K562 (cell line): ENCODE data around the gene UBAC2. TPM values are rescaled to one million over a fixed set of nuclear protein-coding genes. Genes with fewer than 3 reads are reported as not detected.

ENCODE experiments used
- ATAC-seq: fragments of 200-7000 bp; cut with Tn5 transposase; 3 replicates; pipeline ENCODE4 v1.9.1; 2020; ENCODE audit warnings: moderate library complexity
- BruUV-seq: library from RNA; stranded (reverse); fragments of 400-500 nt; replicated peaks from 2 replicates; lab custom pipeline; 2021; lab: Mats Ljungman, UMichigan
- CTCF ChIA-PET: fragments of 300-600 bp; formaldehyde crosslinking; extraction: SDS; loops from one replicate; lab custom pipeline; 2021; ENCODE audit warnings: low intra/inter-chr PET ratio; lab: Yijun Ruan, JAX
- POLR2A ChIA-PET: fragments of 300-600, 350-650 bp; sonication (Branson Sonifier 250); formaldehyde crosslinking; extraction: SDS; loops from one replicate; lab custom pipeline; 2021; ENCODE audit warnings: antibody characterized with exemption, inconsistent platforms; lab: Yijun Ruan, JAX
- DNase-seq, 4 experiments: peaks; one replicate each; pipeline versions ENCODE4 v3.0.0 to v3.0.0-alpha.2; 2011 to 2018; ENCODE audit warnings: low spot score in 3 of 4, mixed read lengths in 3 of 4; ENCODE audit errors: extremely low read depth in 1 of 4
- FAIRE-seq: peaks from 2 replicates; lab custom pipeline; 2011; peaks lifted over from hg19 to GRCh38; lab: Jason Lieb, UNC
- H2AFZ ChIP-seq: 2 replicates; pipeline ENCODE4 v1.6.0; 2011; ENCODE audit warnings: low read depth, low read length, control low read depth, inconsistent platforms
- H3K27ac ChIP-seq: fragments of 200-600 bp; 3 replicates; pipeline ENCODE4 v1.8.0; 2011; ENCODE audit warnings: low read depth, mild to moderate bottlenecking, control low read depth, inconsistent platforms, low read length, moderate library complexity, mixed read lengths; ENCODE audit errors: extremely low read depth
- H3K27me3 ChIP-seq, 2 experiments: fragments of 300-600 bp in 1 of 2; 2 replicates in 1 of 2; 3 replicates in 1 of 2; pipeline versions ENCODE4 v1.6.0 to v1.8.0; 2011; ENCODE audit warnings: inconsistent platforms in 2 of 2, low read length in 2 of 2, mild to moderate bottlenecking in 1 of 2, mixed read lengths in 1 of 2, moderate library complexity in 1 of 2; ENCODE audit not compliant: control insufficient read depth in 2 of 2, insufficient read depth in 2 of 2
- H3K36me3 ChIP-seq: fragments of 300-600 bp; 3 replicates; pipeline ENCODE4 v1.8.0; 2011; ENCODE audit warnings: mild to moderate bottlenecking, low read length, inconsistent platforms; ENCODE audit not compliant: control insufficient read depth, insufficient read depth
- H3K4me1 ChIP-seq, 2 experiments: fragments of 200-600 bp in 1 of 2; replicated peaks in 1 of 2; 2 replicates in 1 of 2; 3 replicates in 1 of 2; pipeline versions ENCODE4 v1.5.1 to v1.8.0; 2011; ENCODE audit warnings: inconsistent platforms in 2 of 2, low read length in 2 of 2, mild to moderate bottlenecking in 1 of 2, mixed read lengths in 1 of 2, moderate library complexity in 1 of 2; ENCODE audit not compliant: control insufficient read depth in 2 of 2, insufficient read depth in 2 of 2
- H3K4me2 ChIP-seq: 2 replicates; pipeline ENCODE4 v1.6.1; 2011; ENCODE audit warnings: low read length, control low read depth, inconsistent platforms, mixed read lengths; ENCODE audit not compliant: insufficient read depth
- H3K4me3 ChIP-seq: fragments of 200-600 bp; sonication (generic), shearing (Covaris generic); 2 replicates; pipeline ENCODE4 v1.5.1; 2016; ENCODE audit warnings: control low read depth, inconsistent platforms
- H3K79me2 ChIP-seq: fragments of 200-600 bp; 3 replicates; pipeline ENCODE4 v1.8.0; 2011; ENCODE audit warnings: low read length, inconsistent platforms; ENCODE audit not compliant: control insufficient read depth, insufficient read depth
- H3K9ac ChIP-seq, 2 experiments: 2 replicates each; pipeline versions ENCODE4 v1.6.0 to v1.6.1; 2011; ENCODE audit warnings: low read depth in 2 of 2, low read length in 2 of 2, control low read depth in 1 of 2, inconsistent platforms in 1 of 2, mild to moderate bottlenecking in 1 of 2, mixed read lengths in 1 of 2; ENCODE audit not compliant: insufficient read depth in 1 of 2
- H3K9me1 ChIP-seq: one replicate; pipeline ENCODE4 v1.6.0; 2011; ENCODE audit warnings: inconsistent platforms, mild to moderate bottlenecking, low read length, moderate library complexity; ENCODE audit not compliant: control insufficient read depth, insufficient read depth
- H3K9me3 ChIP-seq: replicated peaks from 2 replicates; pipeline ENCODE4 v1.5.1; 2011; ENCODE audit warnings: low read depth, low read length, inconsistent platforms; ENCODE audit not compliant: control insufficient read depth, insufficient read depth
- H4K20me1 ChIP-seq: replicated peaks from 2 replicates; pipeline ENCODE4 v1.6.1; 2011; ENCODE audit warnings: low read length, inconsistent platforms, mixed read lengths; ENCODE audit not compliant: control insufficient read depth, insufficient read depth
- ETV6 ChIP-seq, 3 experiments: fragments of 150-350 bp in 1 of 3; sonication (generic) in 1 of 3; formaldehyde crosslinking in 1 of 3; IDR thresholded peaks; 2 replicates each; pipeline versions ENCODE4 v1.6.1 to v1.8.0; 2014 to 2022; ENCODE audit warnings: borderline replicate concordance in 2 of 3, low read depth in 2 of 3, antibody characterized with exemption in 1 of 3, low read length in 1 of 3, mild to moderate bottlenecking in 1 of 3, missing genetic modification reagents in 1 of 3
- JUN ChIP-seq, 2 experiments: sonication (generic) in 1 of 2; formaldehyde crosslinking in 1 of 2; IDR thresholded peaks; 2 replicates each; pipeline versions ENCODE4 v1.6.1 to v1.8.0; 2012 to 2022; ENCODE audit warnings: borderline replicate concordance in 2 of 2, mild to moderate bottlenecking in 2 of 2, improper control_type of control experiment in 1 of 2, low read depth in 1 of 2, low read length in 1 of 2, missing genetic modification reagents in 1 of 2
- NR4A1 ChIP-seq, 2 experiments: fragments of 250-450 bp in 1 of 2; fragments of 450-650 bp in 1 of 2; sonication (Bioruptor Pico) in 1 of 2; IDR thresholded peaks; 2 replicates each; pipeline versions ENCODE4 v1.4.0 to v1.6.1; 2016 to 2020; ENCODE audit warnings: mild to moderate bottlenecking in 2 of 2, missing compliant biosample characterization in 1 of 2, missing genetic modification characterization in 1 of 2, moderate library complexity in 1 of 2
- SMC3 ChIP-seq: conservative IDR thresholded peaks from 2 replicates; pipeline ENCODE4 v1.6.1; 2011; ENCODE audit warnings: low read depth, low read length, improper control_type of control experiment; ENCODE audit not compliant: insufficient read depth
- ZNF408 ChIP-seq: fragments of 250-450 bp; sonication (Bioruptor Pico); IDR thresholded peaks from 2 replicates; pipeline ENCODE4 v1.4.0; 2020; ENCODE audit warnings: low read depth, mild to moderate bottlenecking, moderate library complexity
- ZNF431 ChIP-seq: sonication (generic); formaldehyde crosslinking; IDR thresholded peaks from 2 replicates; pipeline ENCODE4 v1.8.0; 2022; ENCODE audit warnings: mild to moderate bottlenecking, missing genetic modification reagents
- WGBS: fragments of 100-300 bp; shearing (Covaris generic); methylation state at CpG from one replicate; pipeline ENCODE4 v1.1.6; 2016; ENCODE audit warnings: low coverage, mixed read lengths; ENCODE audit not compliant: insufficient coverage; ENCODE audit errors: missing lambda C conversion rate; 5-methylcytosine and 5-hydroxymethylcytosine counted together
- in situ Hi-C: fragments of 300-500 bp; cut with MboI; formaldehyde crosslinking; loops from 4 replicates; pipeline ENCODE4 v1.15.0; 2018; ENCODE audit warnings: inconsistent platforms, mixed read lengths
- intact Hi-C: fragments of 100-400 bp; cut with micrococcal nuclease; formaldehyde crosslinking; loops from 2 replicates; pipeline ENCODE4 v1.14.2; 2022
- polyA plus RNA-seq, 8 experiments: library from polyadenylated mRNA; depleted of rRNA in 4 of 8; stranded (reverse) in 5 of 8; unstranded in 3 of 8; fragments of >200 nt; fragmentation: Nextera tagmentation in 2 of 8; fragmentation: Illumina TruSeq in 1 of 8; extraction: Ambion mirVana in 2 of 8; extraction: Trizol in 1 of 8; gene quantifications; 2 replicates each; pipeline versions ENCODE4 v1.2.1 to v1.2.3, GENCODE V29; 2011 to 2014; ENCODE audit warnings: inconsistent platforms in 1 of 8, missing spikeins in 1 of 8
- total RNA-seq, 7 experiments: library from RNA; depleted of rRNA in 6 of 7; stranded (reverse); fragments of >200 nt in 6 of 7; fragmentation: Illumina TruSeq in 2 of 7; extraction: Trizol in 2 of 7; gene quantifications; 2 replicates each; pipeline versions ENCODE4 v1.2.1 to v1.2.3, GENCODE V29; 2011 to 2021; ENCODE audit warnings: low replicate concordance in 1 of 7

The UBAC2 gene
- total and polyA plus RNA-seq, 9 of the 15 experiments (the other 6 are each of a cell fraction or from before 2014, with no cell fraction given): 6.0 to 84.1 (median 32.3) TPM

- TF ChIP-seq SMC3 (no peak), ZNF408 (CRISPR knock-in tag) (no peak), JUN (IDR thresholded peaks at IDR 0.05; ENCODE audit: borderline replicate concordance, low read depth, low read length) (no peak), JUN (CRISPR knock-in tag; IDR thresholded peaks at IDR 0.05; ENCODE audit: borderline replicate concordance) (no peak), ETV6 (IDR thresholded peaks at IDR 0.05; ENCODE audit: borderline replicate concordance in 1 of 2, low read depth in 2 of 2, low read length in 1 of 2) (no peak), ETV6 (CRISPR knock-in tag; IDR thresholded peaks at IDR 0.05; ENCODE audit: borderline replicate concordance) (no peak), NR4A1 (CRISPR knock-in tag; IDR thresholded peaks at IDR 0.05) (no peak), NR4A1 (tag; IDR thresholded peaks at IDR 0.05) (no peak), ZNF431 (CRISPR knock-in tag) (no peak)
- TF ChIP-seq, all 486 proteins: peak for 0
- in situ Hi-C loops (no loop called here), intact Hi-C loops (no loop called here)
- Histone ChIP-seq H3K79me2 (peaks cover 13% of the 10 kb centered on the region), H2AFZ (no peak overlapping the region), H3K36me3 (peaks cover 20% of the 10 kb centered on the region; the same call in 2 of the 3 replicates), H3K9me3 (no peaks in the 10 kb centered on the region), H4K20me1 (no peaks in the 10 kb centered on the region), H3K27ac (no peak overlapping the region), H3K4me2 (no peak overlapping the region), H3K4me1 (peaks cover 0 to 3% of the 10 kb centered on the region in 2 experiments; a peak in 2 of 5 replicates), H3K4me3 (no peak overlapping the region), H3K9me1 (no peaks in the 10 kb centered on the region), H3K9ac (no peak overlapping the region), H3K27me3 (no peaks in the 10 kb centered on the region)
- ATAC-seq (no peak), DNase-seq (no peak), FAIRE-seq (no peak)
- BruUV-seq: no TSS peak
- CTCF ChIA-PET: no interaction called here
- POLR2A ChIA-PET: no interaction called here
- 58% methylated on average over 1 of the region's 1 CpG for WGBS
Observed at GRCh38 chr13:99275093-99275469, 74.4 kb downstream of the UBAC2 start.
